ENCODE results near the gene PGBD1.

DNA sequence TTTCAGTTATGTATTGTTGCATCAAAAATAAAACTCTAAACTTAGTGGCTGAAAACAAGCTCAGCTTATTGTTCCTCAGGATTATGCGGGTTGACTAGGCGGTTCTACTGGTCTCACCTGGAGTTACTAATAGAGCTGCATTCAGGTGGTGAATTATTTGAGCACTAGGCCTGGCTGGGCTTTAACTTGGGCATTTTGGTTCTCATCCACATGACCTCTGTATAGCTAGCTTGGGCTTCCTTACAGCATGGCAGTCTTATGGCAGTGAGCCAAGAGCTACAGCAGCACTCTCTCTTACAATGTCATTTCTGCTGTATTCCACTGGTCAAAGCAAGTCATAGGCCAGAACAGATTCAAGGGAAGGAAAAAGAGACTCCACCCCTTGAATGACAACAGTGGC, 1.6 kb downstream of the PGBD1 start:
- TF ChIP-seq, protein P1, sequence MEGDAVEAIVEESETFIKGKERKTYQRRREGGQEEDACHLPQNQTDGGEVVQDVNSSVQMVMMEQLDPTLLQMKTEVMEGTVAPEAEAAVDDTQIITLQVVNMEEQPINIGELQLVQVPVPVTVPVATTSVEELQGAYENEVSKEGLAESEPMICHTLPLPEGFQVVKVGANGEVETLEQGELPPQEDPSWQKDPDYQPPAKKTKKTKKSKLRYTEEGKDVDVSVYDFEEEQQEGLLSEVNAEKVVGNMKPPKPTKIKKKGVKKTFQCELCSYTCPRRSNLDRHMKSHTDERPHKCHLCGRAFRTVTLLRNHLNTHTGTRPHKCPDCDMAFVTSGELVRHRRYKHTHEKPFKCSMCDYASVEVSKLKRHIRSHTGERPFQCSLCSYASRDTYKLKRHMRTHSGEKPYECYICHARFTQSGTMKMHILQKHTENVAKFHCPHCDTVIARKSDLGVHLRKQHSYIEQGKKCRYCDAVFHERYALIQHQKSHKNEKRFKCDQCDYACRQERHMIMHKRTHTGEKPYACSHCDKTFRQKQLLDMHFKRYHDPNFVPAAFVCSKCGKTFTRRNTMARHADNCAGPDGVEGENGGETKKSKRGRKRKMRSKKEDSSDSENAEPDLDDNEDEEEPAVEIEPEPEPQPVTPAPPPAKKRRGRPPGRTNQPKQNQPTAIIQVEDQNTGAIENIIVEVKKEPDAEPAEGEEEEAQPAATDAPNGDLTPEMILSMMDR (IDR thresholded peaks at IDR 0.05; ENCODE audit: insufficient read depth, low read depth, low read length) = no peak
- no peak for TF ChIP-seq EZH2 (IDR thresholded peaks at IDR 0.05; ENCODE audit: insufficient read depth, low read length)
